Occipital lobe (tissue), 2 donors: ENCODE results near the gene C19orf38. TPM values are rescaled to one million over a fixed set of nuclear protein-coding genes. Genes with fewer than 3 reads are reported as not detected.
"Not testable (repeated sequence)": the region's sequence is repeated elsewhere in the genome, so short reads cannot be mapped to it uniquely, and the experiment has no call there.

Experiments
- DNase-seq: peaks from one replicate; lab custom pipeline; 2025; lab: John Stamatoyannopoulos, UW
- total RNA-seq: library from RNA; depleted of rRNA; stranded (reverse); fragments of >200 nt; gene quantifications from one replicate; pipeline ENCODE4 v1.2.3, GENCODE V29; 2014

The C19orf38 gene
- total RNA-seq, 1 donor from 2014 or later, result 0.94 TPM

- DNase-seq, result no peak
Measured at GRCh38 chr19:10872546-10873107, 24.4 kb downstream of the C19orf38 start.

GRCh38 chr19:10874024-10874423, 25.8 kb downstream of the C19orf38 start:
- no peak for DNase-seq

DNA sequence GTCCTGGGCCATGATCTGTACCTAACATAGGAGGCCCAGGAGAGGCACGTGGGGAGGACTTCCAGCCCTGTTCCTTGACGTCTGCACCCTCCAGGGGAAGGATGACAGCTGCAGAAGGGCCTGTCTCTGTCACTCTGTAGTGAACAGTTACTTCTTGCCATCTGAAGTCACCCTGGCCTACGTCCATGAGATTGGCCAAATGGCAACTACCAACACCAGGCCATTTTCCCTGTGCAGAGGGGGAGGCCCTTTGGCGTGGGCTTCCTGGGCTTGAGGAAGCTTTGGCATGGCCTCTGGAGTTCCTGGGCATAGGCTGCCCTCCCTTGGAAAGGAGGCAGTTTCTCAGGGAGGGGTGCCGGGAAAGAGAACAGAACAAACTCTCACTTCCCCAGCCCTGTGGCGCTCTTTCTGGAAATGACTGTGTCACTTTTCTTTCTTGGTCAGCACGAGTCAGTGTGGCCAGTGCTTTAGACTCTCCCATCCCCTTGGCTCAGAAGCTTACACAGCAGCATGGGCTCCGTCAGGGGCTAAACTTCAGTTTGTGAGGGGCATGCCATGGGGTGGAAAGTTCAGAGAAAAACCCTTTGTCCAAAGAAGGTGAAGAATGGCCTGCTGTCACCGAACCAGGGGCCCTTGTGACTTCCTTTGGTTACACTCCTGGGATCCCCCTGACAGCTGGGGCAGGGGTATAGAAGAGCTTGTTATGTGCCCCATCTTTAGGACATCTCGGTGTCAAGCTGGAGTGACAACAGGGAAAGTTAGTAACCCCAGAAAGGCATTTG, 28.4 kb downstream of the C19orf38 start:
- DNase-seq, result no peak

DNA sequence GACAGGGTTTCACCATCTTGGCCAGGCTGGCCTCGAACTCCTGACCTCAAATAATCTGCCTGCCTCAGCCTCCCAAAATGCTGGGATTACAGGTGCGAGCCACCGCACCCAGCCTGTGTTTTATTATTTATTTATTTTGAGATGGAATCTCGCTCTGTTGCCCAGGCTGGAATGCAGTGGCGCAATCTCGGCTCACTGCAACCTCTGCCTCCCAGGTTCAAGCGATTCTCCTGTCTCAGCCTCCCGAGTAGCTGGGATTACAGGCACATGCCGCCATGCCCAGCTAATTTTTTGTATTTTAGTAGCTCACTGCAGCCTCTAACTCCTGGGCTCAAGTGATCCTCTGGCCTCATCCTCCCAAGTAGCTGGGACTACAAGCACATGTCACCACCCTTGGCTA, 29.4 kb downstream of the C19orf38 start:
- DNase-seq, result not testable (repeated sequence)

GRCh38 chr19:10878253-10878652, 30.0 kb downstream of the C19orf38 start:
- DNase-seq, result no peak

DNA sequence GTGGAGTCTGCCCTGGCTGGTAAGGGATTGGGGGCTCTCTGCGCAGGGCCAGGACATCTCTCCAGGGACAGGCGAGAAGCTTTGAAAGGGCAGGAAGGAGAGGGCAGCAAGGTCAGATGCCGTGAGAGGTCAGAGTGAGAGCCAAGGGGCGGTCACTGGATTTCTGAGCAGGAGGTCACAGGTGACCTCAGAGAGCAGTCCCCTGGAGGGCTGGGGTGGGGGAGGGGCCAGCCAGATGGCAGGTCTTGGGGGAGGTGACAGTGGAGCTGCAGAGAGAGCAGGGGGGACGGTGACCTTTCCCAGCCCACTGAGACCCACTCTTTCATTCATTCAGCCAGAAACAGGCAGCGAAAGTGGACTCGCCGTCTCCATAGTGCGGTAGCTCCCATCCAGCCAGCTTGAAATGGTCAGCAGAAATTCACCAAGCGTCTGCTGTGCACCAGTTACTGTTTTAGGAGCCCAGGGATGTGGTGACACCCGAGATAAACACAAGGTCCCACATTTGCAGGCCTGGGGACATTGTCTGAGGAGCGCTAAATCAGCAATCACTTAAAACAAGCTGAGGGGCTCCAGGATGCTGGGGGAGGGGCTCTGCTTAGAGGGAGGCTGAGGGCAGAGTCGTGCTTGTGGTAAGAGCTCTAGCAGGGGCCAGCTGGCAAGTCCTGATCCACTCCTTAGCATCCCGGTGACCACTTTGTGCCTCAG, 33.3 kb downstream of the C19orf38 start:
- DNase-seq, result no peak

DNA sequence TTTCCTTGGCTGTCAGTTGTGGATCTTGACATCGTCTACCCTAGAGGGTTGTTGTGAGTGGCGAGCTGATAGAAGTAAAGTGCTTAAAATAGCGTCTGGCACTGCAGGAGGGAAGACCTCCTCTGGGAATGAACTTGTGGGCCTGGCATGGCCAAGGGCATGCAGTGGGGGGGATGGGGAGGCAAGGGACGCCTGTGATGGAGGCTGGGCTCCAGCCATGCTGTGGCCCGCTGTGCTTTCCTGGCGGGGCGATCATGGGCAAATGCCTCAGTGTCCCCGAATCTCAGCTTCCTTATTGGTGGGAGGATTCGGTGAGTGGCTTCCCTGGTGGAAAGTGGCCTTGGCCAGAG, 33.9 kb downstream of the C19orf38 start:
- no peak for DNase-seq

- DNase-seq, result no peak
Measured at GRCh38 chr19:10884274-10884673, 36.1 kb downstream of the C19orf38 start.

DNA sequence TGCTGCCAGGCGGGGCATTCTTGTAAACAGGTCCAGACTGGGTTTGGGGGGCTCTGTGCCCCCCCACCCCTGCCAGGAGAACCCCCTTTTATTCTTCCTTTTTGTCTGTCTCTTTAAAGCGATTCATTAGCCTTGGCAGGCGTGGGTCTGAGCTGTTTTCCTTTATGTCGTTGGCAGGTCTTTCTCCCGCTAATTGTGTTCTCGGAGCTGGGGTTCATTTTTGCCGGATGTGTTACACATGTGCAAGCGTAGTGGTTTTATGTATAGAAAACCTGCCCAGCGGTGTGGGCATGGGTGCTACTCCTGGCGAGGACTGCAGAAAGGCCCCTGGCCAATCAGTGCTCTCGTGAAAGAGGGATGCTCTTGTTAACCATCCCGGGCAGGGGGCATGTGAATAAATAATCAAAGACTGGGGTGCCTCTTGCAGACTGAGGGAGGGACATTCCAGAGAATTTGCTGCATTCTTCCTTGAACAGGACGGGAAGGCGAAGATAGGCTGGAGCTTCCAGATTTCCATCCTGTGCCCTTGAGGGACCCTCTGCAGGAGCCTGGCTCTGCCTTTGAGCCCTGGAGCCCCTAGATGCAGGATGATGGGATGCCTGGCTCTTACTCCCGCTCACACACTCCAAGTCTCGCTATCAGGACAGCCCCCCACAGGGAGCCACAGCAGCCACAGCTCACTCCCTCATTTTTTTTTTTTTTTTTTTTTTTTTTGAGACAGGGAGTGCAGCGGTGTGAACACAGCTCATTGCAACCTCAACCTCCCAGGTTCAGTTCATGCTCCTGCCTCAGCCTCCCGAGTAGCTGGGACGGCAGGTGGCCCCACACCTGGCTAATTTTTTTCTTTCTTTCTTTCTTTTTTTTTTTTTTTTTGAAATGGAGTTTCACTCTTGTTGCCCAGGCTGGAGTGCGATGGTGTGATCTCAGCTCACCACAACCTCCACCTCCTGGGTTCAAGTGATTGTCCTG, 37.3 kb downstream of the C19orf38 start:
- no peak for DNase-seq

DNA sequence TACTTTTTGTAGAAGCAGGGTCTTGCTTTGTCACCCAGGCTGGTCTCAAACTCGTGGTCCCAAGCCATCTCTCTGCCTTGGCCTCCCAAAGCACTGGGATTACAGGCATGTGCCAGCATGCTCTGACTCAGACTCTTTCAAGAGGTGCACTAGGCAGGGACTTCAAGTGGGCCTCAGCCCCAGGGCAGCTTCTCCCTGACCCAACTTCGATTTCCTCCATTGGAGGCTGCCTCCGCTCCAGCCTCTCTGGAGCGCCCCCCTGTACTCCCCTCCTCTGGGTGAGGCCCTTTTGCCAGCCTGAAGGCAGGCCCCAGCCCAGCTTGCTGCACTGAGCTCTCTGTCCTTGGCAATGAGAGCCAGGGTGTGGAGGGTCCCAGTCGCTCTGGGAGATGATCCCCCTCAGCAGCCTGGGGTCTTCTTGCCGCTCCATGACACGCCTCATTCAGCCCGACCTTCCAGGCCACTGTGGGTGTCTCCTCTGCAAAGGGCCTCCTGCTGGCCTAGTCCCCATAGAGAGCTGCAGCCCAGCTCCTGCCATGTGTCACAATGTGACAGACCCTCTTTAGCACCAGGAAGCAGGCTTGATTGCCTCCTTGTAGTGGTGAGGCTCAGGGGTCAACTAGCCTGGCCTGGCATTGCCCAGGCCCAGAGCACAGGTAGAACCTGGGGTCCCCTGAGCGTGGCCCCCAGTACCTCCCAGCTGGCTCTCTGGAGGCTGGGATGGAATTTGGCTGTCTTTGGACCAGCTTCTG, 39.6 kb downstream of the C19orf38 start:
- no peak for DNase-seq

- DNase-seq, result no peak
Measured at GRCh38 chr19:10888421-10888866, 40.2 kb downstream of the C19orf38 start.

DNA sequence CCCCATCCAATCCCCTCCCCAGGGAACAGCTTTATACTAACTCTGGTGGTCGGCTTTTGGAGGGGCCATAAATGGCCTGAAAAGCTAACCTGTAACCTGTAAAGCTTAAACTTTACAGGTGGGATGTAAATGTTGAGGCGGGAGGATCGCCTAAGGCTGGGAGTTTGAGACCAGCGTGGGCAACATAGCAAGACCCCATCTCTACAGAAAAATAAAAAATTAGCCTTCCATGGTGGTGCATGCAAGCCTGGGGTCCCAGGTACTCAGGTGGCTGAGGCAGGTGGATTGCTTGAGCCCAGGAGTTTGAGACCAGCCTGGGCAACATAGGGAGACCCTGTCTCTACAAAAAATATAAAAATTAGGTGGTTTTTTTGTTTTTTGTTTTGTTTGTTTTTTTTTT, 41.7 kb downstream of the C19orf38 start:
- no peak for DNase-seq

DNA sequence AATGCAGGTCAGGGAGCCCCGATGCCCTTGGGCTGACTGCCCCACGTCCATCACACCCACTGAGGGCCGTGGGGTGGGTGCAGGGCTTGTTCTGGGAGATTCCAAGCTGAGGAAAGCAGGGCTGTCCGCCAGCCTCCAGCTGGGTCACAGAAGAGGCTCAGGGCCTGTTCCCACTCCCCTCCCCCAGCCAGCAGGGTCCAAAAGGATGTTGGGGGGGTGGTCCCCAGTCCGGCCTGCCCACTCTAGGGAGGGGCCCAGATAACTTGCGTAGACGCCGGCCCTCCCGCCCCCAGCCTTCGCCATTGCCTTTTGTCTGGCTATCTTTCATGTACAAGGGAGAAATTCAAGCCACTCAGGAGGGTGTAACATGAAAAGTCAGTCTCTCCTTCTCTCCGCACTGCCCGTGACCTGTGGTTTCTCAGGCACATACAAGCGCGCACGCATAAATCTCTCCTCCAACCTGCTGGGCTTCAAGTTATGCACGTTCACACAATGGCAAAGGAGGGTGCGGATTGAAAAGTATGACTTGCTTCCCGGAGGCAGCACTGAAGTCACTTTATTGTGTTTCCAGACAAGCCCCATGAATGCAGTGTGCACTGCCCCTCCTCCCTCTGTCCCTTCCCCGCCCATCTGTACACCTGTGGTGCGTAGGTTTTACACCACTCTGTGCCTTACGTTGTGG, 43.3 kb downstream of the C19orf38 start:
- no peak for DNase-seq

GRCh38 chr19:10892256-10892655, 44.0 kb downstream of the C19orf38 start:
- no peak for DNase-seq

- no peak for DNase-seq
Measured at GRCh38 chr19:10894911-10895213, 46.6 kb downstream of the C19orf38 start.

- no peak for DNase-seq
Measured at GRCh38 chr19:10895363-10895762, 47.1 kb downstream of the C19orf38 start.

GRCh38 chr19:10895920-10896319, 47.7 kb downstream of the C19orf38 start:
- no peak for DNase-seq

DNA sequence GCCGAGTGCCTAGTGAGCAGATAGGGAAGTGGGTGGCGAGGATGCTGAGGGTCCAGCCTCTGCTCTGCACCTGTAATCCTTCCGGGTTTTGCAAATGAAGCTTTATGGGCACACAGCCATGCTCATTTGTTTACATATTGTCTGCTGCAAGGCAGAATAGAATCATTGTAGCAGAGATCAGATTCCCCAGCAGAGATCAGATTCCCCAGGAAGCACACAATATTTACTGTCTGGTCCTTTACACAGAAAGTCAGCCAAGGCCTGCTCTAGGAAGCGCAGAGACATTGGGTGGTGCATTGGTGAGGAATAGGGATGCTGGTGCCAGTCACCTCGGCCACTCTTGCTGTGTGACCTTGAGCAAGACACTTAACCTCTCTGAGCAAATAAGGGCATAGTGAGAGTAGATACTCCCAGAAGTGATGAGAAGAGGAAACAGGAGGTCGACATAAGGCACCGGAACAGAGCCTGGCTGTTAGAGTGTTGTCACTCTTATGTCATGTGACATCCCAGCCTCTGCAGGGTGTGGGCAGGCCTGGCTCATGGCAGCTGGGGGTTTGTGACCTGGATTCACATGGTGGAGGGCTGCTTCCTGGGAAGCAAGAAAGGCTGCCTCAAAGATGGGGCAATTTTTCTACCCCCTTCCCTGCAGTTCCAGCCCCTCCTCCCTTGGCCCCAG, 48.8 kb downstream of the C19orf38 start:
- DNase-seq, result no peak

DNA sequence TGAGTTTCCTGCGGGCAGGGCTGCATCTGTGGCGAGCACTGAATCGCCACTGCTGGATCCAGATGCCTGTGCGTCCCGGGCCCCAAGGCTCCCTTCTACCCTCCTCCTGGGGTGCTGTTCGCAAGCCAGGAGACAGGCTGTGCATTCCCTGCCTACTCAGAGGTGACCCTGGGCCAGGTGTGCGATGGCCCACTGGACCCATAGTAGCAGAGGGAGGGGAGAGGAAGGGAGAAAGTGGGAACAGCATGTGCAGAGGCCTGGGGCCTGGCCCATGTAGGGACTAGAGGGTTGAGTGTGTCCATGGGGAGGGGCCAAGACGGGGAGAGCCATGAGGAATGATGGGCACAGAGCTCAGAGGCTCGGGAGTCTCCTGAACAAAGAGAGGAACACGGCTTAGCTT, 50.4 kb downstream of the C19orf38 start:
- DNase-seq, result no peak

DNA sequence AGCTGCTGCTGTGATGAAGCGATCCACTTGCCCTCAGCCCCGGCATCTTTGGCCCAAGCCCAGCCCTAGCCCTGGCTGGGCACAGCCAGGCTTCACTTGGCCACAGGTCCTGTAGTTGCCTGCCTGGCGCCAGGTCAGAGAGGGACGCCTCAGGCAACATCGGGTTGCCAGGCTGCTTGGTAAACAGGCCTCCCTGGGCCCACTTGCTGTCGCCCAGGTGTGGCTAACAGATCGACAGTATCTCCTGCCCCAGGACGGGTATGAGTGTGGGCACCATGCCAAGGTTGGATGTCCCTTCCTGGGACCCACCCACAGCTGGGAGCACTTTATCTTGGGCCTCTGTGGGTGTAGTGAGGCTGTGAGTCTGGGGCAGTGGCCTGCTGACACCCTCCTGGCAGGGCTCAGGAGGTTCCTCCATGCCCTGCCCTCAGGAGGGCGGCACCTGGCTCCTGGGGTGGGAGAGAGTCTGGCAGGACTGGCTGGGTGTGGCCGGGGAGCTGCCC, 51.0 kb downstream of the C19orf38 start:
- no peak for DNase-seq
